IMR-90 (cell line): Measurements from ENCODE around the gene PDE11A. TPM values are rescaled to one million over a fixed set of nuclear protein-coding genes. Genes with fewer than 3 reads are reported as not detected.

Experiments
- ATAC-seq: fragments of 200-7000 bp; cut with Tn5 transposase; 2 replicates; pipeline ENCODE4 v1.9.1; 2020; ENCODE audit warnings: low read depth, mild to moderate bottlenecking, moderate library complexity
- BruUV-seq: library from RNA; stranded (reverse); fragments of 400-500 nt; replicated peaks from 2 replicates; lab custom pipeline; 2021; lab: Mats Ljungman, UMichigan
- CTCF ChIA-PET: fragments of 300-600 bp; formaldehyde crosslinking; extraction: SDS; loops from one replicate; lab custom pipeline; 2021; ENCODE audit warnings: antibody characterized with exemption; lab: Yijun Ruan, JAX
- POLR2A ChIA-PET: fragments of 300-600 bp; sonication (Branson Sonifier 250); formaldehyde crosslinking; loops from one replicate; lab custom pipeline; 2022; ENCODE audit warnings: antibody characterized with exemption; ENCODE audit not compliant: unreplicated experiment; lab: Charles Lee
- DNase-seq: peaks from one replicate; pipeline ENCODE4 v3.0.0; 2013
- H2AFZ ChIP-seq: replicated peaks from 2 replicates; pipeline ENCODE3; 2013; ENCODE audit warnings: low read length, mild to moderate bottlenecking; ENCODE audit not compliant: poor library complexity
- H2AK5ac ChIP-seq: 2 replicates; pipeline ENCODE4 v1.6.1; 2013; ENCODE audit warnings: low read depth, low read length, inconsistent platforms
- H2AK9ac ChIP-seq: replicated peaks from 2 replicates; pipeline ENCODE3; 2013; ENCODE audit warnings: mild to moderate bottlenecking, low read depth, low read length, moderate library complexity; ENCODE audit not compliant: poor library complexity
- H2BK120ac ChIP-seq: 2 replicates; pipeline ENCODE4 v1.6.1; 2013; ENCODE audit warnings: low read depth, low read length, inconsistent platforms
- H2BK15ac ChIP-seq: 3 replicates; pipeline ENCODE4 v1.6.1; 2013; ENCODE audit warnings: low read depth, low read length, inconsistent platforms
- H2BK20ac ChIP-seq: 2 replicates; pipeline ENCODE4 v1.6.1; 2013; ENCODE audit warnings: low read depth, mild to moderate bottlenecking, inconsistent platforms, low read length, moderate library complexity
- H2BK5ac ChIP-seq: 2 replicates; pipeline ENCODE4 v1.6.1; 2013; ENCODE audit warnings: mild to moderate bottlenecking, low read depth, low read length, inconsistent platforms; ENCODE audit not compliant: poor library complexity, severe bottlenecking
- H3K14ac ChIP-seq: replicated peaks from 2 replicates; pipeline ENCODE4 v1.6.1; 2013; ENCODE audit warnings: low read depth, low read length, inconsistent platforms
- H3K18ac ChIP-seq: 2 replicates; pipeline ENCODE4 v1.6.1; 2013; ENCODE audit warnings: low read depth, low read length, control low read depth
- H3K23ac ChIP-seq: 2 replicates; pipeline ENCODE4 v1.6.1; 2013; ENCODE audit warnings: low read depth, low read length, inconsistent platforms
- H3K27ac ChIP-seq: 2 replicates; pipeline ENCODE4 v1.5.1; 2013; ENCODE audit warnings: mild to moderate bottlenecking, control low read depth, low read length; ENCODE audit not compliant: insufficient read depth
- H3K27me3 ChIP-seq: 2 replicates; pipeline ENCODE4 v1.6.1; 2013; ENCODE audit warnings: low read length; ENCODE audit not compliant: control insufficient read depth, insufficient read depth
- H3K36me3 ChIP-seq: 2 replicates; pipeline ENCODE4 v1.6.1; 2013; ENCODE audit warnings: low read length, mixed read lengths; ENCODE audit not compliant: control insufficient read depth, insufficient read depth
- H3K4ac ChIP-seq: 2 replicates; pipeline ENCODE4 v1.6.1; 2013; ENCODE audit warnings: low read depth, low read length, inconsistent platforms
- H3K4me1 ChIP-seq: 2 replicates; pipeline ENCODE4 v1.6.1; 2013; ENCODE audit warnings: low read length, mixed read lengths; ENCODE audit not compliant: control insufficient read depth, insufficient read depth
- H3K4me2 ChIP-seq: 2 replicates; pipeline ENCODE4 v1.6.1; 2013; ENCODE audit warnings: low read depth, mild to moderate bottlenecking, control low read depth, low read length, moderate library complexity
- H3K4me3 ChIP-seq: 2 replicates; pipeline ENCODE4 v1.5.1; 2013; ENCODE audit warnings: low read depth, mild to moderate bottlenecking, control low read depth, low read length, moderate library complexity; ENCODE audit not compliant: insufficient read depth
- H3K56ac ChIP-seq: 2 replicates; pipeline ENCODE4 v1.6.1; 2013; ENCODE audit warnings: low read length, inconsistent platforms; ENCODE audit not compliant: insufficient read depth; ENCODE audit errors: extremely low read depth
- H3K79me1 ChIP-seq, 2 experiments: 2 replicates each; pipeline ENCODE4 v1.6.1; 2013; ENCODE audit warnings: low read length in 2 of 2, inconsistent platforms in 1 of 2, low read depth in 1 of 2
- H3K9ac ChIP-seq: 2 replicates; pipeline ENCODE4 v1.6.1; 2013; ENCODE audit warnings: low read depth, low read length, control low read depth
- H3K9me1 ChIP-seq: 2 replicates; pipeline ENCODE4 v1.6.1; 2013; ENCODE audit warnings: low read length, inconsistent platforms; ENCODE audit not compliant: insufficient read depth
- H3K9me3 ChIP-seq: 2 replicates; pipeline ENCODE4 v1.6.1; 2013; ENCODE audit warnings: low read length; ENCODE audit not compliant: control insufficient read depth, insufficient read depth
- H4K20me1 ChIP-seq: 2 replicates; pipeline ENCODE4 v1.6.1; 2013; ENCODE audit warnings: low read length, inconsistent platforms; ENCODE audit not compliant: insufficient read depth
- H4K5ac ChIP-seq: 2 replicates; pipeline ENCODE4 v1.6.1; 2013; ENCODE audit warnings: mild to moderate bottlenecking, low read depth, low read length, control low read depth
- H4K8ac ChIP-seq, 2 experiments: 2 replicates each; pipeline ENCODE4 v1.6.1; 2013; ENCODE audit warnings: low read depth in 2 of 2, low read length in 2 of 2, control low read depth in 1 of 2, inconsistent platforms in 1 of 2
- H4K91ac ChIP-seq: 2 replicates; pipeline ENCODE4 v1.6.1; 2013; ENCODE audit warnings: low read depth, low read length, inconsistent platforms; ENCODE audit not compliant: insufficient read depth
- BHLHE40 ChIP-seq: fragments of 150-350 bp; IDR thresholded peaks from 2 replicates; pipeline ENCODE4 v1.6.1; 2016; ENCODE audit warnings: mild to moderate bottlenecking, low read depth, low read length
- CEBPB ChIP-seq: IDR thresholded peaks from 2 replicates; pipeline ENCODE4 v1.6.1; 2012; ENCODE audit warnings: low read depth, low read length, improper control_type of control experiment
- CHD1 ChIP-seq: IDR thresholded peaks from 2 replicates; pipeline ENCODE4 v1.6.1; 2012; ENCODE audit warnings: low read depth, low read length, improper control_type of control experiment
- FOS ChIP-seq: fragments of 150-350 bp; IDR thresholded peaks from 2 replicates; pipeline ENCODE4 v1.6.1; 2016; ENCODE audit warnings: low read depth, low read length
- MAFK ChIP-seq: IDR thresholded peaks from 2 replicates; pipeline ENCODE4 v1.6.1; 2012; ENCODE audit warnings: low read depth, low read length, improper control_type of control experiment
- MAZ ChIP-seq: IDR thresholded peaks from 2 replicates; pipeline ENCODE4 v1.6.1; 2012; ENCODE audit warnings: low read depth, mild to moderate bottlenecking, low read length, improper control_type of control experiment, moderate library complexity, borderline replicate concordance
- MXI1 ChIP-seq: IDR thresholded peaks from 2 replicates; pipeline ENCODE4 v1.6.1; 2012; ENCODE audit warnings: low read depth, mild to moderate bottlenecking, low read length, moderate library complexity, borderline replicate concordance
- NFE2L2 ChIP-seq: fragments of 150-350 bp; IDR thresholded peaks from 2 replicates; pipeline ENCODE4 v1.6.1; 2016; ENCODE audit warnings: low read depth, mild to moderate bottlenecking, low read length
- POLR2A ChIP-seq: IDR thresholded peaks from 2 replicates; pipeline ENCODE4 v1.6.1; 2012; ENCODE audit warnings: mild to moderate bottlenecking, low read depth, low read length
- RAD21 ChIP-seq: IDR thresholded peaks from 2 replicates; pipeline ENCODE4 v1.6.1; 2012; ENCODE audit warnings: low read length, improper control_type of control experiment
- RCOR1 ChIP-seq: IDR thresholded peaks from 2 replicates; pipeline ENCODE4 v1.6.1; 2012; ENCODE audit warnings: mild to moderate bottlenecking, low read length, improper control_type of control experiment; ENCODE audit not compliant: insufficient replicate concordance
- RFX5 ChIP-seq: IDR thresholded peaks from 2 replicates; pipeline ENCODE4 v1.8.0; 2012; ENCODE audit warnings: low read depth, mild to moderate bottlenecking, low read length, moderate library complexity
- SMC3 ChIP-seq: fragments of 150-350 bp; IDR thresholded peaks from 2 replicates; pipeline ENCODE4 v1.6.1; 2016; ENCODE audit warnings: low read depth, mild to moderate bottlenecking, antibody characterized with exemption, low read length, moderate library complexity
- whole genome bisulfite sequencing, 2 experiments: methylation state at CpG; one replicate each; pipeline versions ENCODE4 v1.1.5 to v1.1.7; 2013; ENCODE audit warnings: missing lambda C conversion rate in 2 of 2; ENCODE audit not compliant: insufficient read length in 1 of 2; ENCODE audit errors: extremely low coverage in 2 of 2; 5-methylcytosine and 5-hydroxymethylcytosine counted together
- dilution Hi-C: fragments of 300-500 bp; cut with HindIII; formaldehyde crosslinking; loops from one replicate; pipeline ENCODE4 v1.14.3; 2018; ENCODE audit warnings: low sequenced_read_pairs; ENCODE audit not compliant: unreplicated experiment
- in situ Hi-C: fragments of 300-500 bp; cut with MboI; formaldehyde crosslinking; loops from 3 replicates; pipeline ENCODE4 v1.14.3; 2019; ENCODE audit warnings: low sequenced_read_pairs, inconsistent platforms, mixed read lengths
- intact Hi-C: fragments of 100-400 bp; cut with micrococcal nuclease; formaldehyde crosslinking; loops from 2 replicates; pipeline ENCODE4 v1.10.0; 2022
- polyA plus RNA-seq, 3 experiments: library from polyadenylated mRNA; depleted of rRNA; stranded (reverse); fragments of >200 nt; gene quantifications; 2 replicates each; pipeline ENCODE4 v1.2.3, GENCODE V29; 2012; ENCODE audit warnings: low replicate concordance in 1 of 3
- total RNA-seq: library from RNA; depleted of rRNA; stranded (reverse); fragments of >200 nt; gene quantifications from 2 replicates; pipeline ENCODE4 v1.2.3, GENCODE V29; 2012
- TF ChIP-seq, protein P1 (sequence below): fragments of 150-350 bp; IDR thresholded peaks from 2 replicates; pipeline ENCODE4 v1.6.1; 2017; ENCODE audit warnings: mild to moderate bottlenecking, antibody characterized with exemption, low read length, low read depth
- TF ChIP-seq, protein P2 (sequence below): conservative IDR thresholded peaks from 2 replicates; pipeline ENCODE4 v1.5.1; 2012; ENCODE audit warnings: mild to moderate bottlenecking, low read depth, low read length, improper control_type of control experiment
- TF ChIP-seq, protein P3 (sequence below): fragments of 150-350 bp; IDR thresholded peaks from 2 replicates; pipeline ENCODE4 v1.6.1; 2016; ENCODE audit warnings: low read depth, mild to moderate bottlenecking, low read length, moderate library complexity, borderline replicate concordance

Gene PDE11A
- total and polyA plus RNA-seq, 2 of the 4 experiments (the other 2 are of a cell fraction) = 0.21 to 0.72 TPM

DNA sequence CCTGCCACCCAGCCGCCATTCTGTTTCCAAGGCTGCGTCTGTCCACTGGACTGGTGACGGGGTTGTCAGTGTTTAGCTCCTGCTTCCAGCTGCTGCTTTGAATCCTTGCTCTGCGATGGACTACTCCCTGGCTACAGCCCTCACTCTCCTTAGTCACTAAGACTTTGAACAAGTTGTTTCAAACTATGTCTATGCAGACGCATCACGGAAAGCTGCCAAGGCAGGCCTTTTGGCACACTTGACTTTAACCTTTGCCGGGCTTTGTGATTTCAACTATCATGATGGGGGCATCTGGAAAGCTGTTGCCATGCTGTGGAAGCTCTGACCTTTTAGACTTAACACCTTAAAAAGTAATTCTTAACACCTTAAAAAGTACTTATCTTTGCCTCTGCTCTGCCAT is 54.4 kb downstream of the PDE11A start:
- no peaks in the 10 kb centered on the region for H3K79me1 ChIP-seq
- intact Hi-C loops = no loop called here
- no peak overlapping the region; the same call in 1 of the 2 replicates for H3K14ac ChIP-seq
- no peaks in the 10 kb centered on the region for H3K9me3 ChIP-seq
- H2BK5ac ChIP-seq = no peak overlapping the region
- H2BK20ac ChIP-seq = no peak overlapping the region
- no peak overlapping the region for H4K8ac ChIP-seq
- no peak overlapping the region for H2AK5ac ChIP-seq
- H4K20me1 ChIP-seq = no peaks in the 10 kb centered on the region
- DNase-seq (no peak), ATAC-seq (no peak)
- H3K9ac ChIP-seq = no peak overlapping the region
- no peak overlapping the region for H3K4me2 ChIP-seq
- no peak overlapping the region for H2BK15ac ChIP-seq
- 75% methylated on average over 4 of the region's 7 CpGs; no CpG with 5 or more reads in 1 of the 2 experiments for WGBS, 2 experiments
- ChIA-PET POLR2A (no interaction called here), CTCF (interaction anchor here (0.9 kb wide), 1 partner anchor 94 kb away, joined by 3 read pairs; the partner anchor contains the start of gene RBM45)
- no peaks in the 10 kb centered on the region for H3K27me3 ChIP-seq
- H3K23ac ChIP-seq = no peak overlapping the region
- no peaks in the 10 kb centered on the region for H3K4me1 ChIP-seq
- H3K27ac ChIP-seq = no peak overlapping the region
- no peak overlapping the region for H3K4ac ChIP-seq
- TF ChIP-seq BHLHE40 (no peak), MAFK (no peak), CEBPB (no peak), SMC3 (no peak), RFX5 (no peak), RCOR1 (no peak), CHD1 (no peak), RAD21 (no peak), NFE2L2 (no peak), MAZ (no peak), POLR2A (no peak), MXI1 (no peak), FOS (no peak)
- TF ChIP-seq, protein P1, sequence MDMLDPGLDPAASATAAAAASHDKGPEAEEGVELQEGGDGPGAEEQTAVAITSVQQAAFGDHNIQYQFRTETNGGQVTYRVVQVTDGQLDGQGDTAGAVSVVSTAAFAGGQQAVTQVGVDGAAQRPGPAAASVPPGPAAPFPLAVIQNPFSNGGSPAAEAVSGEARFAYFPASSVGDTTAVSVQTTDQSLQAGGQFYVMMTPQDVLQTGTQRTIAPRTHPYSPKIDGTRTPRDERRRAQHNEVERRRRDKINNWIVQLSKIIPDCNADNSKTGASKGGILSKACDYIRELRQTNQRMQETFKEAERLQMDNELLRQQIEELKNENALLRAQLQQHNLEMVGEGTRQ = no peak
- TF ChIP-seq, protein P2, sequence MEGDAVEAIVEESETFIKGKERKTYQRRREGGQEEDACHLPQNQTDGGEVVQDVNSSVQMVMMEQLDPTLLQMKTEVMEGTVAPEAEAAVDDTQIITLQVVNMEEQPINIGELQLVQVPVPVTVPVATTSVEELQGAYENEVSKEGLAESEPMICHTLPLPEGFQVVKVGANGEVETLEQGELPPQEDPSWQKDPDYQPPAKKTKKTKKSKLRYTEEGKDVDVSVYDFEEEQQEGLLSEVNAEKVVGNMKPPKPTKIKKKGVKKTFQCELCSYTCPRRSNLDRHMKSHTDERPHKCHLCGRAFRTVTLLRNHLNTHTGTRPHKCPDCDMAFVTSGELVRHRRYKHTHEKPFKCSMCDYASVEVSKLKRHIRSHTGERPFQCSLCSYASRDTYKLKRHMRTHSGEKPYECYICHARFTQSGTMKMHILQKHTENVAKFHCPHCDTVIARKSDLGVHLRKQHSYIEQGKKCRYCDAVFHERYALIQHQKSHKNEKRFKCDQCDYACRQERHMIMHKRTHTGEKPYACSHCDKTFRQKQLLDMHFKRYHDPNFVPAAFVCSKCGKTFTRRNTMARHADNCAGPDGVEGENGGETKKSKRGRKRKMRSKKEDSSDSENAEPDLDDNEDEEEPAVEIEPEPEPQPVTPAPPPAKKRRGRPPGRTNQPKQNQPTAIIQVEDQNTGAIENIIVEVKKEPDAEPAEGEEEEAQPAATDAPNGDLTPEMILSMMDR = no peak
- TF ChIP-seq, protein P3, sequence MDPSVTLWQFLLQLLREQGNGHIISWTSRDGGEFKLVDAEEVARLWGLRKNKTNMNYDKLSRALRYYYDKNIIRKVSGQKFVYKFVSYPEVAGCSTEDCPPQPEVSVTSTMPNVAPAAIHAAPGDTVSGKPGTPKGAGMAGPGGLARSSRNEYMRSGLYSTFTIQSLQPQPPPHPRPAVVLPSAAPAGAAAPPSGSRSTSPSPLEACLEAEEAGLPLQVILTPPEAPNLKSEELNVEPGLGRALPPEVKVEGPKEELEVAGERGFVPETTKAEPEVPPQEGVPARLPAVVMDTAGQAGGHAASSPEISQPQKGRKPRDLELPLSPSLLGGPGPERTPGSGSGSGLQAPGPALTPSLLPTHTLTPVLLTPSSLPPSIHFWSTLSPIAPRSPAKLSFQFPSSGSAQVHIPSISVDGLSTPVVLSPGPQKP = no peak
- no peaks in the 10 kb centered on the region for H3K36me3 ChIP-seq
- no peak overlapping the region for H3K18ac ChIP-seq
- dilution Hi-C loops = no loop called here
- H3K4me3 ChIP-seq = no peak overlapping the region
- no peak overlapping the region for H3K56ac ChIP-seq
- H4K91ac ChIP-seq = no peak overlapping the region
- no peaks in the 10 kb centered on the region for H3K9me1 ChIP-seq
- H4K5ac ChIP-seq = no peak overlapping the region
- no peak overlapping the region for H2BK120ac ChIP-seq
- BruUV-seq = no TSS peak
- in situ Hi-C loops = no loop called here
- H2AK9ac ChIP-seq = no peak overlapping the region
- no peak overlapping the region for H2AFZ ChIP-seq
